Renal pelvis (tissue), 4 donors: ENCODE measurements around the gene TLE4. TPM values are rescaled to one million over a fixed set of nuclear protein-coding genes. Genes with fewer than 3 reads are reported as not detected.
"Not testable (repeated sequence)": the region's sequence is repeated elsewhere in the genome, so short reads cannot be mapped to it uniquely, and the experiment has no call there.

Experiments used
- DNase-seq: peaks from one replicate; pipeline ENCODE4 v3.0.0-alpha.2; 2013
- polyA plus RNA-seq, 3 donors: library from polyadenylated mRNA; unstranded; fragments of 120-200 nt; gene quantifications; one replicate each; pipeline ENCODE4 v1.2.1, GENCODE V29; 2013; ENCODE audit not compliant: insufficient read length in 3 of 3

The TLE4 gene
- polyA plus RNA-seq, 3 donors, result 61.1 to 66.8 (median 64.2) TPM

- DNase-seq, result no peak
These were observed 60.3 kb downstream of the TLE4 start for GRCh38 chr9:79632060-79632459.

- no peak for DNase-seq
These were observed 60.9 kb downstream of the TLE4 start for GRCh38 chr9:79632705-79633104.

- DNase-seq, result no peak
These were observed 61.8 kb downstream of the TLE4 start for GRCh38 chr9:79633558-79633957.

GRCh38 chr9:79637177-79637925 is 65.6 kb downstream of the TLE4 start:
- no peak for DNase-seq

- DNase-seq, result no peak
These were observed 67.0 kb downstream of the TLE4 start for GRCh38 chr9:79638806-79639205.

GRCh38 chr9:79639354-79639753 is 67.6 kb downstream of the TLE4 start:
- DNase-seq, result no peak

- DNase-seq, result not testable (repeated sequence)
These were observed 68.3 kb downstream of the TLE4 start for GRCh38 chr9:79640067-79640466.

GRCh38 chr9:79641070-79641469 is 69.3 kb downstream of the TLE4 start:
- no peak for DNase-seq

- no peak for DNase-seq
These were observed 70.9 kb downstream of the TLE4 start for GRCh38 chr9:79642671-79643070.

GRCh38 chr9:79644048-79644447 is 72.3 kb downstream of the TLE4 start:
- no peak for DNase-seq

- DNase-seq, result no peak
These were observed 72.8 kb downstream of the TLE4 start for GRCh38 chr9:79644601-79645000.

- no peak for DNase-seq
These were observed 73.3 kb downstream of the TLE4 start for GRCh38 chr9:79645110-79645509.

GRCh38 chr9:79646096-79646495 is 74.3 kb downstream of the TLE4 start:
- no peak for DNase-seq

- peak; percentile 42 for DNase-seq
These were observed 79.6 kb downstream of the TLE4 start for GRCh38 chr9:79651251-79651795.

- DNase-seq, result no peak
These were observed 80.8 kb downstream of the TLE4 start for GRCh38 chr9:79652598-79652997.

GRCh38 chr9:79654591-79655382 is 83.0 kb downstream of the TLE4 start:
- not testable (repeated sequence) for DNase-seq

GRCh38 chr9:79655551-79655950 is 83.8 kb downstream of the TLE4 start:
- no peak for DNase-seq

GRCh38 chr9:79656169-79656568 is 84.4 kb downstream of the TLE4 start:
- no peak for DNase-seq

GRCh38 chr9:79657891-79658290 is 86.1 kb downstream of the TLE4 start:
- no peak for DNase-seq

GRCh38 chr9:79658926-79659325 is 87.2 kb downstream of the TLE4 start:
- no peak for DNase-seq

GRCh38 chr9:79660615-79661014 is 88.8 kb downstream of the TLE4 start:
- DNase-seq, result no peak

GRCh38 chr9:79661279-79661678 is 89.5 kb downstream of the TLE4 start:
- no peak for DNase-seq
